IMR-90 (cell line): ENCODE results near the gene TNRC18.

Experiments used
- POLR2A ChIP-seq: IDR thresholded peaks from 2 replicates; pipeline ENCODE4 v1.6.1; 2012; ENCODE audit warnings: mild to moderate bottlenecking, low read depth, low read length
- RCOR1 ChIP-seq: IDR thresholded peaks from 2 replicates; pipeline ENCODE4 v1.6.1; 2012; ENCODE audit warnings: mild to moderate bottlenecking, low read length, improper control_type of control experiment; ENCODE audit not compliant: insufficient replicate concordance
- RFX5 ChIP-seq: IDR thresholded peaks from 2 replicates; pipeline ENCODE4 v1.8.0; 2012; ENCODE audit warnings: low read depth, mild to moderate bottlenecking, low read length, moderate library complexity
- TF ChIP-seq, protein P1 (sequence below): conservative IDR thresholded peaks from 2 replicates; pipeline ENCODE4 v1.5.1; 2012; ENCODE audit warnings: mild to moderate bottlenecking, low read depth, low read length, improper control_type of control experiment
- TF ChIP-seq, protein P2 (sequence below): fragments of 150-350 bp; IDR thresholded peaks from 2 replicates; pipeline ENCODE4 v1.6.1; 2017; ENCODE audit warnings: mild to moderate bottlenecking, antibody characterized with exemption, low read length, low read depth

DNA sequence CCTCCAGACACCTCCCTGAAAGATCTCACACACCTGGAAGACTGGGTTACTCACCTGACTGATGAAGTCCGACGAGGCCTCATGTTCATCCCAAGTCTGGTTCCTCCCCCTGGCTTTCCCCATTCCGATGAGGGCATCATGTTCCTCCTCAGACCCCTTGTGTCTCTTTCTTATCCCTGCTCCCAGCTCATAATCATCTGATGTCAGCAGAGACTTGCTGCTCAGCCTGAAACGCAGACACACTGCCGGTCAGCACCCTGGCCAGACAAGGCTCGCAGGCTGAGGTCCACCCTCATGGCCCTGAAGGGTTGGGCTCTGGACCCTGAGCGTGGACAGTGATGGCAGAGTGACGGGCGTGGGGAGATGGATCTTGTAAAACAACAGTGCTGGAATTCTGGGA, 64.3 kb downstream of the TNRC18 start:
- TF ChIP-seq, protein P1, sequence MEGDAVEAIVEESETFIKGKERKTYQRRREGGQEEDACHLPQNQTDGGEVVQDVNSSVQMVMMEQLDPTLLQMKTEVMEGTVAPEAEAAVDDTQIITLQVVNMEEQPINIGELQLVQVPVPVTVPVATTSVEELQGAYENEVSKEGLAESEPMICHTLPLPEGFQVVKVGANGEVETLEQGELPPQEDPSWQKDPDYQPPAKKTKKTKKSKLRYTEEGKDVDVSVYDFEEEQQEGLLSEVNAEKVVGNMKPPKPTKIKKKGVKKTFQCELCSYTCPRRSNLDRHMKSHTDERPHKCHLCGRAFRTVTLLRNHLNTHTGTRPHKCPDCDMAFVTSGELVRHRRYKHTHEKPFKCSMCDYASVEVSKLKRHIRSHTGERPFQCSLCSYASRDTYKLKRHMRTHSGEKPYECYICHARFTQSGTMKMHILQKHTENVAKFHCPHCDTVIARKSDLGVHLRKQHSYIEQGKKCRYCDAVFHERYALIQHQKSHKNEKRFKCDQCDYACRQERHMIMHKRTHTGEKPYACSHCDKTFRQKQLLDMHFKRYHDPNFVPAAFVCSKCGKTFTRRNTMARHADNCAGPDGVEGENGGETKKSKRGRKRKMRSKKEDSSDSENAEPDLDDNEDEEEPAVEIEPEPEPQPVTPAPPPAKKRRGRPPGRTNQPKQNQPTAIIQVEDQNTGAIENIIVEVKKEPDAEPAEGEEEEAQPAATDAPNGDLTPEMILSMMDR = no peak
- TF ChIP-seq, protein P2, sequence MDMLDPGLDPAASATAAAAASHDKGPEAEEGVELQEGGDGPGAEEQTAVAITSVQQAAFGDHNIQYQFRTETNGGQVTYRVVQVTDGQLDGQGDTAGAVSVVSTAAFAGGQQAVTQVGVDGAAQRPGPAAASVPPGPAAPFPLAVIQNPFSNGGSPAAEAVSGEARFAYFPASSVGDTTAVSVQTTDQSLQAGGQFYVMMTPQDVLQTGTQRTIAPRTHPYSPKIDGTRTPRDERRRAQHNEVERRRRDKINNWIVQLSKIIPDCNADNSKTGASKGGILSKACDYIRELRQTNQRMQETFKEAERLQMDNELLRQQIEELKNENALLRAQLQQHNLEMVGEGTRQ = no peak
- no peak for TF ChIP-seq RFX5
- no peak for TF ChIP-seq POLR2A
- no peak for TF ChIP-seq RCOR1
